Measurements from ENCODE around the gene RUNX1.

DNA sequence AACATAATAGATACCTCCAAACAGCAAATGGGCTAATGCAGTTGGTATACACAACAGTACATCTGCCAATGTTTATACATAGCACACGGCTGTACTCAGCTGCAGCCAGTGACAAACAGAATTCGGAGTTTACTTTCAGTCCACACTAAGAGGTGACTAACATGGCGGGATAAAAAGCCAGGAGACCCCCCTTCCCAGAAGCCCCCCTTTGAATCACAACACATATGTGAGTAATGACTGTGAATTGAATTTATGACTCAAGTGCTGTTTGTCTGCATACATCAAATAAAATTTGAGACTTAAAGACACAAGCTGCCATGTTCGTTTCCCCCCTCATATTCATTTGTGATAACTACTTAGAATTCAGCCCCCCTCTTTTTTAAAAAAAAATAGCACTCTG, 113.2 kb downstream of the RUNX1 start:
- no peak for TF ChIP-seq EZH2 (IDR thresholded peaks at IDR 0.05; ENCODE audit: low read length, unreplicated experiment)
- TF ChIP-seq, protein P1, sequence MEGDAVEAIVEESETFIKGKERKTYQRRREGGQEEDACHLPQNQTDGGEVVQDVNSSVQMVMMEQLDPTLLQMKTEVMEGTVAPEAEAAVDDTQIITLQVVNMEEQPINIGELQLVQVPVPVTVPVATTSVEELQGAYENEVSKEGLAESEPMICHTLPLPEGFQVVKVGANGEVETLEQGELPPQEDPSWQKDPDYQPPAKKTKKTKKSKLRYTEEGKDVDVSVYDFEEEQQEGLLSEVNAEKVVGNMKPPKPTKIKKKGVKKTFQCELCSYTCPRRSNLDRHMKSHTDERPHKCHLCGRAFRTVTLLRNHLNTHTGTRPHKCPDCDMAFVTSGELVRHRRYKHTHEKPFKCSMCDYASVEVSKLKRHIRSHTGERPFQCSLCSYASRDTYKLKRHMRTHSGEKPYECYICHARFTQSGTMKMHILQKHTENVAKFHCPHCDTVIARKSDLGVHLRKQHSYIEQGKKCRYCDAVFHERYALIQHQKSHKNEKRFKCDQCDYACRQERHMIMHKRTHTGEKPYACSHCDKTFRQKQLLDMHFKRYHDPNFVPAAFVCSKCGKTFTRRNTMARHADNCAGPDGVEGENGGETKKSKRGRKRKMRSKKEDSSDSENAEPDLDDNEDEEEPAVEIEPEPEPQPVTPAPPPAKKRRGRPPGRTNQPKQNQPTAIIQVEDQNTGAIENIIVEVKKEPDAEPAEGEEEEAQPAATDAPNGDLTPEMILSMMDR (conservative IDR thresholded peaks at IDR 0.05; ENCODE audit: low read depth, low read length) = no peak
